Panc1 (cell line): Measurements from ENCODE around the gene NPFF. TPM values are rescaled to one million over a fixed set of nuclear protein-coding genes. Genes with fewer than 3 reads are reported as not detected.
A peak's percentile ranks its signal among the peaks of the same experiment; 100 is the strongest.

Source experiments
- ATAC-seq: fragments of 200-7000 bp; cut with Tn5 transposase; 2 replicates; pipeline ENCODE4 v1.9.1; 2020; ENCODE audit warnings: mild to moderate bottlenecking, moderate library complexity
- BruUV-seq: library from RNA; stranded (reverse); fragments of 400-500 nt; replicated peaks from 2 replicates; lab custom pipeline; 2021; lab: Mats Ljungman, UMichigan
- CTCF ChIA-PET: fragments of 300-600 bp; sonication (Branson Sonifier 250); formaldehyde crosslinking; loops from one replicate; lab custom pipeline; 2022; ENCODE audit warnings: antibody characterized with exemption; lab: Charles Lee
- POLR2A ChIA-PET: fragments of 300-600 bp; sonication (Branson Sonifier 250); formaldehyde crosslinking; loops from one replicate; lab custom pipeline; 2022; ENCODE audit warnings: antibody characterized with exemption; lab: Charles Lee
- DNase-seq: peaks from one replicate; pipeline ENCODE4 v3.0.0-alpha.2; 2010; ENCODE audit warnings: low read depth, low spot score
- H3K27ac ChIP-seq: 2 replicates; pipeline ENCODE4 v1.5.1; 2011; ENCODE audit warnings: mild to moderate bottlenecking, low read length, inconsistent platforms
- H3K27me3 ChIP-seq: fragments of 200-500 bp; sonication (Bioruptor generic); 2 replicates; pipeline ENCODE4 v1.6.0; 2014; ENCODE audit warnings: low read length, inconsistent platforms; ENCODE audit not compliant: control insufficient read depth, insufficient read depth
- H3K36me3 ChIP-seq: fragments of 200-500 bp; sonication (Bioruptor generic); 2 replicates; pipeline ENCODE4 v1.5.1; 2014; ENCODE audit warnings: inconsistent platforms, mild to moderate bottlenecking, low read length, moderate library complexity; ENCODE audit not compliant: control insufficient read depth, insufficient read depth
- H3K4me1 ChIP-seq: 2 replicates; pipeline ENCODE4 v1.5.1; 2011; ENCODE audit warnings: inconsistent platforms, mild to moderate bottlenecking, low read length, moderate library complexity; ENCODE audit not compliant: control insufficient read depth, insufficient read depth
- H3K4me3 ChIP-seq, 2 experiments: 2 replicates each; pipeline ENCODE4 v1.5.1; 2011 to 2012; ENCODE audit warnings: low read depth in 2 of 2, low read length in 2 of 2, mild to moderate bottlenecking in 2 of 2, inconsistent platforms in 1 of 2, moderate library complexity in 1 of 2
- H3K9me3 ChIP-seq: fragments of 200-500 bp; sonication (Bioruptor generic); 2 replicates; pipeline ENCODE4 v1.5.1; 2014; ENCODE audit warnings: low read depth, mild to moderate bottlenecking, inconsistent platforms, low read length, moderate library complexity; ENCODE audit not compliant: control insufficient read depth, insufficient read depth
- CTCF ChIP-seq: fragments of 450-650 bp; IDR thresholded peaks from 2 replicates; pipeline ENCODE4 v1.5.1; 2017; ENCODE audit warnings: mild to moderate bottlenecking
- POLR2AphosphoS5 ChIP-seq: IDR thresholded peaks from 2 replicates; pipeline ENCODE4 v1.6.1; 2012; ENCODE audit warnings: mild to moderate bottlenecking, low read depth, low read length, moderate library complexity
- REST ChIP-seq, 2 experiments: IDR thresholded peaks; 2 replicates each; pipeline ENCODE4 v1.6.1; 2011 to 2012; ENCODE audit warnings: low read depth in 2 of 2, control low read depth in 1 of 2, low read length in 1 of 2, mild to moderate bottlenecking in 1 of 2, moderate library complexity in 1 of 2; ENCODE audit not compliant: insufficient read depth in 1 of 2
- SIN3A ChIP-seq: IDR thresholded peaks from 2 replicates; pipeline ENCODE4 v1.6.1; 2012; ENCODE audit warnings: low read depth, mild to moderate bottlenecking, low read length, moderate library complexity, borderline replicate concordance; ENCODE audit not compliant: insufficient read depth
- TCF7L2 ChIP-seq: IDR thresholded peaks from 2 replicates; pipeline ENCODE4 v1.6.1; 2011; ENCODE audit warnings: mild to moderate bottlenecking, low read depth, low read length, inconsistent platforms
- in situ Hi-C: cut with HindIII; loops from 2 replicates; pipeline ENCODE4 v1.10.0; 2016; ENCODE audit warnings: low sequenced_read_pairs, low pct_unique_long_range_greater_than_20kb
- intact Hi-C: fragments of 100-400 bp; cut with micrococcal nuclease; formaldehyde crosslinking; loops from one replicate; pipeline ENCODE4 v1.10.0; 2022; ENCODE audit not compliant: unreplicated experiment
- total RNA-seq: library from RNA; stranded (reverse); gene quantifications from one replicate; pipeline ENCODE4 v1.2.1, GENCODE V29; 2021; ENCODE audit not compliant: unreplicated experiment

The NPFF gene
- total RNA-seq, 1 experiment from 2014 or later: not detected

GRCh38 chr12:53468282-53468681 is 39.0 kb downstream of the NPFF start:
- BruUV-seq: no TSS peak
- no peak overlapping the region for H3K27ac ChIP-seq
- in situ Hi-C loops (no loop called here), intact Hi-C loops (no loop called here)
- H3K36me3 ChIP-seq: peaks cover 80% of the 10 kb centered on the region
- no peak for TF ChIP-seq CTCF
- TF ChIP-seq SIN3A: no peak
- TF ChIP-seq TCF7L2: no peak
- no peak for TF ChIP-seq POLR2AphosphoS5
- TF ChIP-seq REST (IDR thresholded peaks at IDR 0.05; ENCODE audit: insufficient read depth in 1 of 2, low read depth in 2 of 2, low read length in 1 of 2): no peak
- CTCF ChIA-PET: no interaction called here
- H3K9me3 ChIP-seq: no peaks in the 10 kb centered on the region
- ATAC-seq (no peak), DNase-seq (no peak)
- 0 out of 2 replicates have a peak, but pooled peaks cover 3% of the 10 kb centered on the region for H3K4me1 ChIP-seq
- H3K27me3 ChIP-seq: no peaks in the 10 kb centered on the region
- H3K4me3 ChIP-seq: no peak overlapping the region
- POLR2A ChIA-PET: no interaction called here

- TSS peak; percentile 42 for BruUV-seq
- ChIA-PET POLR2A (interaction anchor here (0.7 kb wide), 1 partner anchor 169 kb away, joined by 4 read pairs; the partner anchor contains the start of gene MYG1), CTCF (no interaction called here)
- no peak overlapping the region for H3K4me3 ChIP-seq
- no peaks in the 10 kb centered on the region for H3K27me3 ChIP-seq
- peaks cover 5% of the 10 kb centered on the region; the same call in 1 of the 2 replicates for H3K4me1 ChIP-seq
- no peak for ATAC-seq
- H3K36me3 ChIP-seq: peaks cover 83% of the 10 kb centered on the region
- in situ Hi-C loops: no loop called here
- TF ChIP-seq TCF7L2 (no peak), REST (IDR thresholded peaks at IDR 0.05; ENCODE audit: insufficient read depth in 1 of 2, low read depth in 2 of 2, low read length in 1 of 2) (no peak), SIN3A (no peak), CTCF (no peak), POLR2AphosphoS5 (no peak)
- DNase-seq: no peak
- H3K27ac ChIP-seq: no peak overlapping the region
- intact Hi-C loops: no loop called here
- H3K9me3 ChIP-seq: no peaks in the 10 kb centered on the region
Observed at GRCh38 chr12:53467880-53468279, 39.4 kb downstream of the NPFF start.
